IMR-90 (cell line): ENCODE data around the gene NSD2. TPM values are rescaled to one million over a fixed set of nuclear protein-coding genes. Genes with fewer than 3 reads are reported as not detected.

Source experiments
- ATAC-seq: fragments of 200-7000 bp; cut with Tn5 transposase; 2 replicates; pipeline ENCODE4 v1.9.1; 2020; ENCODE audit warnings: low read depth, mild to moderate bottlenecking, moderate library complexity
- BruUV-seq: library from RNA; stranded (reverse); fragments of 400-500 nt; replicated peaks from 2 replicates; lab custom pipeline; 2021; lab: Mats Ljungman, UMichigan
- CTCF ChIA-PET: fragments of 300-600 bp; formaldehyde crosslinking; extraction: SDS; loops from one replicate; lab custom pipeline; 2021; ENCODE audit warnings: antibody characterized with exemption; lab: Yijun Ruan, JAX
- POLR2A ChIA-PET: fragments of 300-600 bp; sonication (Branson Sonifier 250); formaldehyde crosslinking; loops from one replicate; lab custom pipeline; 2022; ENCODE audit warnings: antibody characterized with exemption; ENCODE audit not compliant: unreplicated experiment; lab: Charles Lee
- DNase-seq: peaks from one replicate; pipeline ENCODE4 v3.0.0; 2013
- H2AFZ ChIP-seq: replicated peaks from 2 replicates; pipeline ENCODE3; 2013; ENCODE audit warnings: low read length, mild to moderate bottlenecking; ENCODE audit not compliant: poor library complexity
- H2AK5ac ChIP-seq: 2 replicates; pipeline ENCODE4 v1.6.1; 2013; ENCODE audit warnings: low read depth, low read length, inconsistent platforms
- H2AK9ac ChIP-seq: replicated peaks from 2 replicates; pipeline ENCODE3; 2013; ENCODE audit warnings: mild to moderate bottlenecking, low read depth, low read length, moderate library complexity; ENCODE audit not compliant: poor library complexity
- H2BK120ac ChIP-seq: 2 replicates; pipeline ENCODE4 v1.6.1; 2013; ENCODE audit warnings: low read depth, low read length, inconsistent platforms
- H2BK15ac ChIP-seq: 3 replicates; pipeline ENCODE4 v1.6.1; 2013; ENCODE audit warnings: low read depth, low read length, inconsistent platforms
- H2BK20ac ChIP-seq: 2 replicates; pipeline ENCODE4 v1.6.1; 2013; ENCODE audit warnings: low read depth, mild to moderate bottlenecking, inconsistent platforms, low read length, moderate library complexity
- H2BK5ac ChIP-seq: 2 replicates; pipeline ENCODE4 v1.6.1; 2013; ENCODE audit warnings: mild to moderate bottlenecking, low read depth, low read length, inconsistent platforms; ENCODE audit not compliant: poor library complexity, severe bottlenecking
- H3K14ac ChIP-seq: replicated peaks from 2 replicates; pipeline ENCODE4 v1.6.1; 2013; ENCODE audit warnings: low read depth, low read length, inconsistent platforms
- H3K18ac ChIP-seq: 2 replicates; pipeline ENCODE4 v1.6.1; 2013; ENCODE audit warnings: low read depth, low read length, control low read depth
- H3K23ac ChIP-seq: 2 replicates; pipeline ENCODE4 v1.6.1; 2013; ENCODE audit warnings: low read depth, low read length, inconsistent platforms
- H3K27ac ChIP-seq: 2 replicates; pipeline ENCODE4 v1.5.1; 2013; ENCODE audit warnings: mild to moderate bottlenecking, control low read depth, low read length; ENCODE audit not compliant: insufficient read depth
- H3K27me3 ChIP-seq: 2 replicates; pipeline ENCODE4 v1.6.1; 2013; ENCODE audit warnings: low read length; ENCODE audit not compliant: control insufficient read depth, insufficient read depth
- H3K36me3 ChIP-seq: 2 replicates; pipeline ENCODE4 v1.6.1; 2013; ENCODE audit warnings: low read length, mixed read lengths; ENCODE audit not compliant: control insufficient read depth, insufficient read depth
- H3K4ac ChIP-seq: 2 replicates; pipeline ENCODE4 v1.6.1; 2013; ENCODE audit warnings: low read depth, low read length, inconsistent platforms
- H3K4me1 ChIP-seq: 2 replicates; pipeline ENCODE4 v1.6.1; 2013; ENCODE audit warnings: low read length, mixed read lengths; ENCODE audit not compliant: control insufficient read depth, insufficient read depth
- H3K4me2 ChIP-seq: 2 replicates; pipeline ENCODE4 v1.6.1; 2013; ENCODE audit warnings: low read depth, mild to moderate bottlenecking, control low read depth, low read length, moderate library complexity
- H3K4me3 ChIP-seq: 2 replicates; pipeline ENCODE4 v1.5.1; 2013; ENCODE audit warnings: low read depth, mild to moderate bottlenecking, control low read depth, low read length, moderate library complexity; ENCODE audit not compliant: insufficient read depth
- H3K56ac ChIP-seq: 2 replicates; pipeline ENCODE4 v1.6.1; 2013; ENCODE audit warnings: low read length, inconsistent platforms; ENCODE audit not compliant: insufficient read depth; ENCODE audit errors: extremely low read depth
- H3K79me1 ChIP-seq, 2 experiments: 2 replicates each; pipeline ENCODE4 v1.6.1; 2013; ENCODE audit warnings: low read length in 2 of 2, inconsistent platforms in 1 of 2, low read depth in 1 of 2
- H3K9ac ChIP-seq: 2 replicates; pipeline ENCODE4 v1.6.1; 2013; ENCODE audit warnings: low read depth, low read length, control low read depth
- H3K9me1 ChIP-seq: 2 replicates; pipeline ENCODE4 v1.6.1; 2013; ENCODE audit warnings: low read length, inconsistent platforms; ENCODE audit not compliant: insufficient read depth
- H3K9me3 ChIP-seq: 2 replicates; pipeline ENCODE4 v1.6.1; 2013; ENCODE audit warnings: low read length; ENCODE audit not compliant: control insufficient read depth, insufficient read depth
- H4K20me1 ChIP-seq: 2 replicates; pipeline ENCODE4 v1.6.1; 2013; ENCODE audit warnings: low read length, inconsistent platforms; ENCODE audit not compliant: insufficient read depth
- H4K5ac ChIP-seq: 2 replicates; pipeline ENCODE4 v1.6.1; 2013; ENCODE audit warnings: mild to moderate bottlenecking, low read depth, low read length, control low read depth
- H4K8ac ChIP-seq, 2 experiments: 2 replicates each; pipeline ENCODE4 v1.6.1; 2013; ENCODE audit warnings: low read depth in 2 of 2, low read length in 2 of 2, control low read depth in 1 of 2, inconsistent platforms in 1 of 2
- H4K91ac ChIP-seq: 2 replicates; pipeline ENCODE4 v1.6.1; 2013; ENCODE audit warnings: low read depth, low read length, inconsistent platforms; ENCODE audit not compliant: insufficient read depth
- BHLHE40 ChIP-seq: fragments of 150-350 bp; IDR thresholded peaks from 2 replicates; pipeline ENCODE4 v1.6.1; 2016; ENCODE audit warnings: mild to moderate bottlenecking, low read depth, low read length
- CHD1 ChIP-seq: IDR thresholded peaks from 2 replicates; pipeline ENCODE4 v1.6.1; 2012; ENCODE audit warnings: low read depth, low read length, improper control_type of control experiment
- MAFK ChIP-seq: IDR thresholded peaks from 2 replicates; pipeline ENCODE4 v1.6.1; 2012; ENCODE audit warnings: low read depth, low read length, improper control_type of control experiment
- MAZ ChIP-seq: IDR thresholded peaks from 2 replicates; pipeline ENCODE4 v1.6.1; 2012; ENCODE audit warnings: low read depth, mild to moderate bottlenecking, low read length, improper control_type of control experiment, moderate library complexity, borderline replicate concordance
- MXI1 ChIP-seq: IDR thresholded peaks from 2 replicates; pipeline ENCODE4 v1.6.1; 2012; ENCODE audit warnings: low read depth, mild to moderate bottlenecking, low read length, moderate library complexity, borderline replicate concordance
- NFE2L2 ChIP-seq: fragments of 150-350 bp; IDR thresholded peaks from 2 replicates; pipeline ENCODE4 v1.6.1; 2016; ENCODE audit warnings: low read depth, mild to moderate bottlenecking, low read length
- POLR2A ChIP-seq: IDR thresholded peaks from 2 replicates; pipeline ENCODE4 v1.6.1; 2012; ENCODE audit warnings: mild to moderate bottlenecking, low read depth, low read length
- RCOR1 ChIP-seq: IDR thresholded peaks from 2 replicates; pipeline ENCODE4 v1.6.1; 2012; ENCODE audit warnings: mild to moderate bottlenecking, low read length, improper control_type of control experiment; ENCODE audit not compliant: insufficient replicate concordance
- WGBS, 2 experiments: methylation state at CpG; one replicate each; pipeline versions ENCODE4 v1.1.5 to v1.1.7; 2013; ENCODE audit warnings: missing lambda C conversion rate in 2 of 2; ENCODE audit not compliant: insufficient read length in 1 of 2; ENCODE audit errors: extremely low coverage in 2 of 2; 5-methylcytosine and 5-hydroxymethylcytosine counted together
- dilution Hi-C: fragments of 300-500 bp; cut with HindIII; formaldehyde crosslinking; loops from one replicate; pipeline ENCODE4 v1.14.3; 2018; ENCODE audit warnings: low sequenced_read_pairs; ENCODE audit not compliant: unreplicated experiment
- in situ Hi-C: fragments of 300-500 bp; cut with MboI; formaldehyde crosslinking; loops from 3 replicates; pipeline ENCODE4 v1.14.3; 2019; ENCODE audit warnings: low sequenced_read_pairs, inconsistent platforms, mixed read lengths
- intact Hi-C: fragments of 100-400 bp; cut with micrococcal nuclease; formaldehyde crosslinking; loops from 2 replicates; pipeline ENCODE4 v1.10.0; 2022
- polyA plus RNA-seq, 3 experiments: library from polyadenylated mRNA; depleted of rRNA; stranded (reverse); fragments of >200 nt; gene quantifications; 2 replicates each; pipeline ENCODE4 v1.2.3, GENCODE V29; 2012; ENCODE audit warnings: low replicate concordance in 1 of 3
- total RNA-seq: library from RNA; depleted of rRNA; stranded (reverse); fragments of >200 nt; gene quantifications from 2 replicates; pipeline ENCODE4 v1.2.3, GENCODE V29; 2012
- TF ChIP-seq, protein P1 (sequence below): conservative IDR thresholded peaks from 2 replicates; pipeline ENCODE4 v1.5.1; 2012; ENCODE audit warnings: mild to moderate bottlenecking, low read depth, low read length, improper control_type of control experiment
- TF ChIP-seq, protein P2 (sequence below): fragments of 150-350 bp; IDR thresholded peaks from 2 replicates; pipeline ENCODE4 v1.6.1; 2017; ENCODE audit warnings: mild to moderate bottlenecking, antibody characterized with exemption, low read length, low read depth

Gene NSD2
- total and polyA plus RNA-seq, 2 of the 4 experiments (the other 2 are of a cell fraction), result 35.9 to 68.1 TPM

- TF ChIP-seq, protein P1, sequence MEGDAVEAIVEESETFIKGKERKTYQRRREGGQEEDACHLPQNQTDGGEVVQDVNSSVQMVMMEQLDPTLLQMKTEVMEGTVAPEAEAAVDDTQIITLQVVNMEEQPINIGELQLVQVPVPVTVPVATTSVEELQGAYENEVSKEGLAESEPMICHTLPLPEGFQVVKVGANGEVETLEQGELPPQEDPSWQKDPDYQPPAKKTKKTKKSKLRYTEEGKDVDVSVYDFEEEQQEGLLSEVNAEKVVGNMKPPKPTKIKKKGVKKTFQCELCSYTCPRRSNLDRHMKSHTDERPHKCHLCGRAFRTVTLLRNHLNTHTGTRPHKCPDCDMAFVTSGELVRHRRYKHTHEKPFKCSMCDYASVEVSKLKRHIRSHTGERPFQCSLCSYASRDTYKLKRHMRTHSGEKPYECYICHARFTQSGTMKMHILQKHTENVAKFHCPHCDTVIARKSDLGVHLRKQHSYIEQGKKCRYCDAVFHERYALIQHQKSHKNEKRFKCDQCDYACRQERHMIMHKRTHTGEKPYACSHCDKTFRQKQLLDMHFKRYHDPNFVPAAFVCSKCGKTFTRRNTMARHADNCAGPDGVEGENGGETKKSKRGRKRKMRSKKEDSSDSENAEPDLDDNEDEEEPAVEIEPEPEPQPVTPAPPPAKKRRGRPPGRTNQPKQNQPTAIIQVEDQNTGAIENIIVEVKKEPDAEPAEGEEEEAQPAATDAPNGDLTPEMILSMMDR, result no peak
These were observed 8.9 kb upstream of the NSD2 start (continued) for GRCh38 chr4:1862055-1862911.

DNA sequence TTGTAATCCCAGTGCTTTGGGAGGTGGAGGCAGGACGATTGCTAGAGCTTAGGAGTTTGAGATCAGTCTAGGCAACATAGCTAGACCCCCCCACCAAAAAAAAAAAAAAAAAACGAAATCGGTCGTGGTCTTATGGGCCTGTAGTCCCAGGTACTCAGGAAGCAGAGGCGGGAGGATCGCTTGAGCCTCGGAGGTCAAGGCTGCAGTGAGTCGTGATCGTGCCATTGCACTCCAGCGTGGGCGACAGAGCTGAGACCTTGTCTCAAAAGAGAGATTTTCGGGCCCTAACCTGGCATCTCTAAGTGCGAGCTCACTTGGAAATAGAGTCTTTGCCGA, 8.3 kb upstream of the NSD2 start:
- BruUV-seq, result no TSS peak
- WGBS, 2 experiments, result 82% methylated on average over 9 of the region's 14 CpGs; no CpG with 5 or more reads in 1 of the 2 experiments
- POLR2A ChIA-PET, result no interaction called here
- TF ChIP-seq MAZ, result no peak
- TF ChIP-seq, protein P2, sequence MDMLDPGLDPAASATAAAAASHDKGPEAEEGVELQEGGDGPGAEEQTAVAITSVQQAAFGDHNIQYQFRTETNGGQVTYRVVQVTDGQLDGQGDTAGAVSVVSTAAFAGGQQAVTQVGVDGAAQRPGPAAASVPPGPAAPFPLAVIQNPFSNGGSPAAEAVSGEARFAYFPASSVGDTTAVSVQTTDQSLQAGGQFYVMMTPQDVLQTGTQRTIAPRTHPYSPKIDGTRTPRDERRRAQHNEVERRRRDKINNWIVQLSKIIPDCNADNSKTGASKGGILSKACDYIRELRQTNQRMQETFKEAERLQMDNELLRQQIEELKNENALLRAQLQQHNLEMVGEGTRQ, result no peak
- TF ChIP-seq RCOR1, result no peak
- TF ChIP-seq, protein P1, result no peak
- no peak for TF ChIP-seq MXI1
- no peak for TF ChIP-seq POLR2A
- no peak for TF ChIP-seq BHLHE40
- no peak for TF ChIP-seq CHD1
- TF ChIP-seq NFE2L2, result no peak
- TF ChIP-seq MAFK, result no peak

More for the DNA sequence above, 8.3 kb upstream of the NSD2 start:
- no peak overlapping the region for H4K91ac ChIP-seq
- no peaks in the 10 kb centered on the region for H4K20me1 ChIP-seq
- DNase-seq (no peak), ATAC-seq (no peak)
- no peak overlapping the region for H2BK120ac ChIP-seq
- dilution Hi-C loops, result no loop called here
- no peak overlapping the region for H2BK20ac ChIP-seq
- no peak overlapping the region for H2AK9ac ChIP-seq
- peaks cover 2% of the 10 kb centered on the region; the same call in 1 of the 2 replicates for H3K27me3 ChIP-seq
- no peak overlapping the region for H2BK5ac ChIP-seq
- intact Hi-C loops, result no loop called here
- H3K56ac ChIP-seq, result no peak overlapping the region
- H3K4ac ChIP-seq, result no peak overlapping the region
- no peak overlapping the region; the same call in 1 of the 2 replicates for H2AK5ac ChIP-seq
- no peak overlapping the region for H3K9ac ChIP-seq
- H3K79me1 ChIP-seq, result peaks cover 3 to 5% of the 10 kb centered on the region in 2 experiments; a peak in 3 of 4 replicates
- CTCF ChIA-PET, result no interaction called here
- H3K14ac ChIP-seq, result no peak overlapping the region
- no peak overlapping the region for H4K8ac ChIP-seq
- no peak overlapping the region for H3K27ac ChIP-seq
- H4K5ac ChIP-seq, result no peak overlapping the region
- no peak overlapping the region for H3K18ac ChIP-seq
- H3K36me3 ChIP-seq, result no peaks in the 10 kb centered on the region
- H3K4me3 ChIP-seq, result no peak overlapping the region
- no peaks in the 10 kb centered on the region for H3K9me3 ChIP-seq
- H3K4me1 ChIP-seq, result no peaks in the 10 kb centered on the region
- H2AFZ ChIP-seq, result no peak overlapping the region
- no peaks in the 10 kb centered on the region; the same call in 1 of the 2 replicates for H3K9me1 ChIP-seq
- in situ Hi-C loops, result no loop called here
- no peak overlapping the region for H3K23ac ChIP-seq
- H2BK15ac ChIP-seq, result no peak overlapping the region
- no peak overlapping the region for H3K4me2 ChIP-seq
